Gastrocnemius medialis (tissue), 4 donors: Measurements from ENCODE around the gene FGFRL1.

ENCODE experiments used
- CTCF ChIP-seq, 5 experiments: fragments of 450-650 bp in 3 of 5; fragments of 200-600 bp in 2 of 5; sonication (generic) in 2 of 5; IDR thresholded peaks in 4 of 5; conservative IDR thresholded peaks in 1 of 5; 1 replicate in 4 of 5; 2 replicates in 1 of 5; pipeline ENCODE4 v1.5.1; 2016 to 2019; ENCODE audit warnings: antibody characterized with exemption in 5 of 5, mild to moderate bottlenecking in 3 of 5, moderate library complexity in 3 of 5
- POLR2A ChIP-seq, 2 donors: fragments of 450-650 bp; IDR thresholded peaks; one replicate each; pipeline ENCODE4 v1.6.1; 2017; ENCODE audit warnings: antibody characterized with exemption in 2 of 2, mild to moderate bottlenecking in 2 of 2, moderate library complexity in 2 of 2

- TF ChIP-seq POLR2A (IDR thresholded peaks at IDR 0.05) (no peak), CTCF (IDR thresholded peaks at IDR 0.05 in 4 of 5, conservative IDR thresholded peaks at IDR 0.05 in 1 of 5) (no peak)
Measured at GRCh38 chr4:1004557-1005485, 6.6 kb upstream of the FGFRL1 start.
